ENCODE measurements around the gene LAIR2. TPM values are rescaled to one million over a fixed set of nuclear protein-coding genes. Genes with fewer than 3 reads are reported as not detected.

LAIR2 gene
- total RNA-seq, 1 experiment from 2014 or later: not detected

- DNase-seq: no peak
- Histone ChIP-seq H3K9me3 (ENCODE audit: insufficient read depth, low read depth) (no peaks in the 10 kb centered on the region), H4K20me1 (ENCODE audit: insufficient read depth) (no peaks in the 10 kb centered on the region), H2AFZ (no peak overlapping the region), H3K9me2 (ENCODE audit: insufficient read depth) (no peaks in the 10 kb centered on the region), H3K4me2 (peak overlapping the region; percentile 85), H3K4me3 (peak overlapping the region; percentile 63; the same call in 1 of the 2 replicates), H3F3A (ENCODE audit: insufficient read depth, low read depth) (peaks cover 23% of the 10 kb centered on the region), H3K79me2 (ENCODE audit: low read depth) (no peaks in the 10 kb centered on the region), H3K4me1 (replicated peaks; ENCODE audit: insufficient read depth) (peaks cover 18% of the 10 kb centered on the region; the same call in 1 of the 2 replicates), H3K27ac (no peak overlapping the region), H3K27me3 (ENCODE audit: insufficient read depth, low read depth) (peaks cover 18% of the 10 kb centered on the region; the same call in 1 of the 2 replicates), H3K36me3 (ENCODE audit: low read depth) (no peaks in the 10 kb centered on the region)
- TF ChIP-seq EZH2 (IDR thresholded peaks at IDR 0.05; ENCODE audit: low read depth) (no peak), CTCF (conservative IDR thresholded peaks at IDR 0.05) (no peak)
- ChIA-PET POLR2A (ENCODE audit: unreplicated experiment) (interaction anchor here (0.6 kb wide), 1 partner anchor 789 kb away, joined by 3 read pairs; the partner anchor contains the start of gene PPP6R1), CTCF (interaction anchor here (0.5 kb wide), 1 partner anchor 11 kb away, joined by 5 read pairs; no protein-coding TSS in a partner anchor)
- BruUV-seq (replicated peaks): no TSS peak
- intact Hi-C loops (cut with micrococcal nuclease; ENCODE audit: unreplicated experiment): no loop called here
Observed at GRCh38 chr19:54470276-54470887, 32.2 kb upstream of the LAIR2 start.

- ChIA-PET POLR2A (ENCODE audit: unreplicated experiment) (interaction anchor here (0.6 kb wide), 1 partner anchor 655 kb away, joined by 4 read pairs; no protein-coding TSS in a partner anchor), CTCF (interaction anchor here (0.5 to 0.6 kb wide), 2 partner anchors 10 to 1016 kb away, joined by 4 to 5 read pairs; no protein-coding TSS in a partner anchor)
- Histone ChIP-seq H3K4me2 (peak overlapping the region; percentile 85), H3F3A (ENCODE audit: insufficient read depth, low read depth) (peaks cover 19% of the 10 kb centered on the region), H3K4me1 (replicated peaks; ENCODE audit: insufficient read depth) (peaks cover 18% of the 10 kb centered on the region; the same call in 1 of the 2 replicates), H3K9me3 (ENCODE audit: insufficient read depth, low read depth) (no peaks in the 10 kb centered on the region), H3K27ac (no peak overlapping the region), H3K9me2 (ENCODE audit: insufficient read depth) (no peaks in the 10 kb centered on the region), H3K27me3 (ENCODE audit: insufficient read depth, low read depth) (peaks cover 18% of the 10 kb centered on the region; the same call in 1 of the 2 replicates), H3K79me2 (ENCODE audit: low read depth) (no peaks in the 10 kb centered on the region), H3K36me3 (ENCODE audit: low read depth) (no peaks in the 10 kb centered on the region), H4K20me1 (ENCODE audit: insufficient read depth) (no peaks in the 10 kb centered on the region), H3K4me3 (peak overlapping the region; percentile 63), H2AFZ (peak overlapping the region; percentile 88)
- TF ChIP-seq CTCF (conservative IDR thresholded peaks at IDR 0.05) (no peak), EZH2 (IDR thresholded peaks at IDR 0.05; ENCODE audit: low read depth) (peak; percentile 87)
- peak in 1 of 2 experiments; percentile 43 for DNase-seq
- intact Hi-C loops (cut with micrococcal nuclease; ENCODE audit: unreplicated experiment): no loop called here
- no TSS peak for BruUV-seq (replicated peaks)
Observed at GRCh38 chr19:54470991-54471782, 31.4 kb upstream of the LAIR2 start.

Measured in PC-9 (cell line).